A673 (cell line): Measurements from ENCODE around the gene ZSWIM3. TPM values are rescaled to one million over a fixed set of nuclear protein-coding genes. Genes with fewer than 3 reads are reported as not detected.
A peak's percentile ranks its signal among the peaks of the same experiment; 100 is the strongest.

Source experiments
- BruUV-seq: library from RNA; stranded (reverse); fragments of 400-500 nt; replicated peaks from 2 replicates; lab custom pipeline; 2021; lab: Mats Ljungman, UMichigan
- CTCF ChIA-PET: fragments of 300-600 bp; sonication (Branson Sonifier 250); formaldehyde crosslinking; loops from one replicate; lab custom pipeline; 2022; ENCODE audit warnings: antibody characterized with exemption; lab: Charles Lee
- POLR2A ChIA-PET: fragments of 300-600 bp; sonication (Branson Sonifier 250); formaldehyde crosslinking; loops from one replicate; lab custom pipeline; 2022; ENCODE audit warnings: antibody characterized with exemption; ENCODE audit not compliant: low non-redundant PET; lab: Charles Lee
- DNase-seq: peaks from one replicate; pipeline ENCODE4 v3.0.0-alpha.2; 2015; ENCODE audit warnings: low spot score
- H3K27ac ChIP-seq: fragments of 200-600 bp; sonication (generic); 2 replicates; pipeline ENCODE4 v1.5.1; 2016; ENCODE audit warnings: mixed run types, low read depth, mild to moderate bottlenecking, mixed read lengths, antibody characterized with exemption, low read length; ENCODE audit not compliant: poor library complexity, severe bottlenecking
- H3K27me3 ChIP-seq: fragments of 200-600 bp; sonication (generic); replicated peaks from 2 replicates; pipeline ENCODE4 v1.6.1; 2017; ENCODE audit warnings: mixed run types, low read depth, mild to moderate bottlenecking, mixed read lengths, antibody characterized with exemption, low read length; ENCODE audit not compliant: insufficient read depth, poor library complexity
- H3K36me3 ChIP-seq: fragments of 200-600 bp; sonication (generic); 2 replicates; pipeline ENCODE4 v1.6.1; 2016; ENCODE audit warnings: mixed run types, mild to moderate bottlenecking, mixed read lengths, antibody characterized with exemption, low read length; ENCODE audit not compliant: insufficient read depth, poor library complexity, severe bottlenecking
- H3K4me1 ChIP-seq: fragments of 200-600 bp; sonication (generic); 2 replicates; pipeline ENCODE4 v1.6.1; 2017; ENCODE audit warnings: mixed run types, mild to moderate bottlenecking, mixed read lengths, antibody characterized with exemption, low read length; ENCODE audit not compliant: insufficient read depth, poor library complexity, severe bottlenecking
- H3K4me3 ChIP-seq: fragments of 200-600 bp; sonication (generic); 2 replicates; pipeline ENCODE4 v1.5.1; 2016; ENCODE audit warnings: low read depth, mixed run types, mild to moderate bottlenecking, mixed read lengths, low read length; ENCODE audit not compliant: poor library complexity, severe bottlenecking
- H3K9me3 ChIP-seq: fragments of 200-600 bp; sonication (generic); 2 replicates; pipeline ENCODE4 v1.6.1; 2016; ENCODE audit warnings: mixed run types, low read depth, mild to moderate bottlenecking, mixed read lengths, antibody characterized with exemption, low read length; ENCODE audit not compliant: poor library complexity, severe bottlenecking
- EZH2 ChIP-seq: fragments of 200-600 bp; sonication (generic); IDR thresholded peaks from 2 replicates; pipeline ENCODE4 v1.6.1; 2017; ENCODE audit warnings: borderline replicate concordance, low read depth, mild to moderate bottlenecking, mixed read lengths, antibody characterized with exemption, low read length; ENCODE audit not compliant: poor library complexity, severe bottlenecking
- intact Hi-C: fragments of 100-400 bp; cut with micrococcal nuclease; formaldehyde crosslinking; loops from one replicate; pipeline ENCODE4 v1.10.0; 2022; ENCODE audit not compliant: unreplicated experiment
- total RNA-seq: library from RNA; stranded (reverse); gene quantifications from 2 replicates; pipeline ENCODE4 v1.2.3, GENCODE V29; 2021
- TF ChIP-seq, protein P1 (sequence below): fragments of 300-800, 200-600 bp; sonication (generic); conservative IDR thresholded peaks from 2 replicates; pipeline ENCODE4 v1.5.1; 2017; ENCODE audit warnings: low read depth, mild to moderate bottlenecking, antibody characterized with exemption, low read length, moderate library complexity, mixed read lengths

The ZSWIM3 gene
- total RNA-seq, 1 experiment from 2014 or later = 2.6 TPM

DNA sequence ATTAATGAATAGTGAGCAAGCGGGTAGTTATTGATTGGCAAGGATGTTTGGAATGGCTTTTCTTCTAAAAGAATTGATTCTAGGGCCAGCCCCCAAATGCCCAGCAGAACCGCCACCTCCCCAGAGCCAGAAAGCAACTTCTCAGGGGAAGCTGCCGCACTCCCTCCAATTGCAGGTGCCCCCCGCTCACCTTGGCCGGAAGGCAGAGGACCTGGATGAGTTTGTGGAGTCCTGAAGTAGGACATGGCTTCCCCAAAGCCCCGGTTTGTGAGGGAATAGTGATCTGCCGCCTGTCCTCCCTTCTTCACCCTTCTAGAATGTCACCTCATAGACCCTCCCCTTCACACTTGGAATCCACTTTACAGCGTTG, 29.9 kb downstream of the ZSWIM3 start, which contains the start of gene SPATA25:
Gene SPATA25, minus strand, starts transcription at position 277 of the 370 bp plus-strand sequence. Its CDS starts 32 bp downstream, at position 245.
- no peak within 1 kb of the TSS for H3K4me3 ChIP-seq
- TF ChIP-seq, protein P1, sequence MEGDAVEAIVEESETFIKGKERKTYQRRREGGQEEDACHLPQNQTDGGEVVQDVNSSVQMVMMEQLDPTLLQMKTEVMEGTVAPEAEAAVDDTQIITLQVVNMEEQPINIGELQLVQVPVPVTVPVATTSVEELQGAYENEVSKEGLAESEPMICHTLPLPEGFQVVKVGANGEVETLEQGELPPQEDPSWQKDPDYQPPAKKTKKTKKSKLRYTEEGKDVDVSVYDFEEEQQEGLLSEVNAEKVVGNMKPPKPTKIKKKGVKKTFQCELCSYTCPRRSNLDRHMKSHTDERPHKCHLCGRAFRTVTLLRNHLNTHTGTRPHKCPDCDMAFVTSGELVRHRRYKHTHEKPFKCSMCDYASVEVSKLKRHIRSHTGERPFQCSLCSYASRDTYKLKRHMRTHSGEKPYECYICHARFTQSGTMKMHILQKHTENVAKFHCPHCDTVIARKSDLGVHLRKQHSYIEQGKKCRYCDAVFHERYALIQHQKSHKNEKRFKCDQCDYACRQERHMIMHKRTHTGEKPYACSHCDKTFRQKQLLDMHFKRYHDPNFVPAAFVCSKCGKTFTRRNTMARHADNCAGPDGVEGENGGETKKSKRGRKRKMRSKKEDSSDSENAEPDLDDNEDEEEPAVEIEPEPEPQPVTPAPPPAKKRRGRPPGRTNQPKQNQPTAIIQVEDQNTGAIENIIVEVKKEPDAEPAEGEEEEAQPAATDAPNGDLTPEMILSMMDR = no peak
- TF ChIP-seq EZH2 = no peak
- intact Hi-C loops = no loop called here
- ChIA-PET CTCF (no interaction called here), POLR2A (no interaction called here)
- H3K27me3 ChIP-seq = no peaks in the 10 kb centered on the region
- BruUV-seq = no TSS peak
- no peak for DNase-seq
- H3K4me1 ChIP-seq = peaks cover 7% of the 10 kb centered on the region
- H3K9me3 ChIP-seq = no peaks in the 10 kb centered on the region
- H3K36me3 ChIP-seq = peaks cover 18% of the 10 kb centered on the region
- H3K27ac ChIP-seq = no peak within 1 kb of the TSS

DNA sequence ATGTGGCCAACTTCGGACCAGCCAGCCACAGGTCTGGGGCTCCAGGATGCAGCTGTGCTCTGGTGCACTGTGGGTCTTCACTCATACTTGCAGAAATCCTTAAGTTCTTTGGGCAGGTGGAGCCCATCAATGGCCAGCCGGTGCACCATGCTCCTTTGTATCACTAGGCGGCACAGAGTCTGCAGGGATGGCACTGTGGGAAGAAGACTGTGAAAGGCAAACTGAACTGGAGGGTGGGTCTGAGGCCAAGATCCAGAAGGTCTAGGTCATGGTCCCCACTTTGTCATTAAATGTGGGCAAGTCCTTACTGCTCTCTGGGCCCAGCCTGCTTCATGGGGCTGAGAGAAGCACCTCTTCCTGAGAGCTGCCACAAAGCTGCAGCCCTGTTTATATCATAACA, 31.3 kb downstream of the ZSWIM3 start:
- no peak overlapping the region for H3K27ac ChIP-seq
- no peaks in the 10 kb centered on the region for H3K27me3 ChIP-seq
- no TSS peak for BruUV-seq
- intact Hi-C loops = no loop called here
- no peak for DNase-seq
- CTCF ChIA-PET = no interaction called here
- H3K9me3 ChIP-seq = no peaks in the 10 kb centered on the region
- TF ChIP-seq, protein P1 = no peak
- H3K4me1 ChIP-seq = peaks cover 8% of the 10 kb centered on the region
- no peak overlapping the region for H3K4me3 ChIP-seq
- H3K36me3 ChIP-seq = peaks cover 5% of the 10 kb centered on the region
- POLR2A ChIA-PET = no interaction called here

DNA sequence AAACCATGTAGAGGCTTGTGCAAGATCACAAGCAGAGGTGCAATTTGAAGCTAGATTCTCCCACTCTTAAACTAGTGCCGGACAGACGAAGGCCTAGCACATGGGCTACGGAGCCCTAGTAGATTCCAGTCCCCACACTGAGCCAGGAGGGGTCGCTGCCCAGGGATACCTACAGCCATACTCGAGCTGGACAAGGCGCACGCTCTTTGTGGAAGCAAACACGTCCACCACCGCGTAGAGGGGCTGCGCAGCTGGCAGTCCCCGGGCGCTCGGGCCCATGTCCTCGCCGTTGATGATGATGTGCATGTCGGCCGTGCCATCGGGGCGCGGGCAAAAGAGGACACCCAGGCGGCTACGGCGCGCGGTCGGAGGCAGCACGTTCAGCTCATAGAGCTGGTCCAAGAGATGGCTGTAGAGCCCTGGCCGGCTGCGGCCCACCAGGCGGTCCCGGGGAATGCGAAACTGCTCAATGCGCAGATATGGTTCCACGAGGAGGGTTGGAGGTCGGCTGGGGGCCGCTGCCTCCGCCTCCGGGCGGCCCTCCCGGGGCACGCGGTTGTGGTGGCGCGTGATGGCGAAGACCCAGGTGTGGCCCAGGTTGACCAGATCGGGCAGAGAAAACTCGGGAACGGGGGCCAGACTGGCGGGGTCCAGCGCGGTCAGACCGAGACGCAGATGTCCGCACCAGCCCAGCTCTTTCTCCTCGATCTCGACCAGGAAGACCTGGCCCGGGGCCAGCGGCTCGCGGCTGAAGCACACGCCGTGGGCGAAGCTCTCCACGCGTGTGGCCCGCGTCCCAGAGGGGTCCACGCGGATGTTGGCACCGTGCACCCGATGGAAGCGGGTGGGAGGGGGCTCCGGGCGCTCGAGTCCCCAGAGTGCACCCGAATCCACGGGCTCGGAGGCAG, 32.9 kb downstream of the ZSWIM3 start:
- ChIA-PET POLR2A (no interaction called here), CTCF (interaction anchor here (0.6 to 0.8 kb wide), 2 partner anchors 79 to 120 kb away, joined by 3 to 4 read pairs; no protein-coding TSS in a partner anchor)
- BruUV-seq = no TSS peak
- peak; percentile 76 for DNase-seq
- peaks cover 8% of the 10 kb centered on the region for H3K4me1 ChIP-seq
- TF ChIP-seq, protein P1 = peak; percentile 69
- TF ChIP-seq EZH2 = no peak
- H3K4me3 ChIP-seq = peak overlapping the region; percentile 71
- H3K9me3 ChIP-seq = no peaks in the 10 kb centered on the region
- peaks cover 1% of the 10 kb centered on the region for H3K36me3 ChIP-seq
- H3K27me3 ChIP-seq = no peaks in the 10 kb centered on the region
- intact Hi-C loops = loop anchor here (10.0 kb wide), 1 partner anchor 74 kb away; no protein-coding TSS in a partner anchor
- peak overlapping the region; percentile 69 for H3K27ac ChIP-seq
